Measurements from ENCODE around the gene RNASEH2B. TPM values are rescaled to one million over a fixed set of nuclear protein-coding genes. Genes with fewer than 3 reads are reported as not detected.

The RNASEH2B gene
- total RNA-seq, 1 donor from 2014 or later: 20.0 TPM

GRCh38 chr13:50955241-50955640 lies 45.6 kb downstream of the RNASEH2B start:
- no peaks in the 10 kb centered on the region for H3K4me1 Mint-ChIP-seq (ENCODE audit: unreplicated experiment)
- no peaks in the 10 kb centered on the region for H3K27me3 Mint-ChIP-seq (ENCODE audit: unreplicated experiment)
- H3K27ac Mint-ChIP-seq (ENCODE audit: unreplicated experiment): no peak overlapping the region
- DNase-seq (ENCODE audit: extremely low spot score, unreplicated experiment): no peak
- H3K9me3 Mint-ChIP-seq (ENCODE audit: unreplicated experiment): no peaks in the 10 kb centered on the region
- H3K36me3 Mint-ChIP-seq (ENCODE audit: unreplicated experiment): peaks cover 16% of the 10 kb centered on the region
- no peak for TF ChIP-seq CTCF (IDR thresholded peaks at IDR 0.05)
- H3K4me3 Mint-ChIP-seq (ENCODE audit: unreplicated experiment): no peak overlapping the region

- no peak for TF ChIP-seq CTCF (IDR thresholded peaks at IDR 0.05)
- no peak for DNase-seq (ENCODE audit: extremely low spot score, unreplicated experiment)
- Mint-ChIP-seq H3K4me1 (ENCODE audit: unreplicated experiment) (no peaks in the 10 kb centered on the region), H3K9me3 (ENCODE audit: unreplicated experiment) (no peaks in the 10 kb centered on the region), H3K27ac (ENCODE audit: unreplicated experiment) (no peak overlapping the region), H3K36me3 (ENCODE audit: unreplicated experiment) (peaks cover 11% of the 10 kb centered on the region), H3K27me3 (ENCODE audit: unreplicated experiment) (no peaks in the 10 kb centered on the region), H3K4me3 (ENCODE audit: unreplicated experiment) (no peak overlapping the region)
Observed at GRCh38 chr13:50955798-50956197, 46.2 kb downstream of the RNASEH2B start.

GRCh38 chr13:50957620-50958019 lies 48.0 kb downstream of the RNASEH2B start:
- DNase-seq (ENCODE audit: extremely low spot score, unreplicated experiment): no peak
- no peaks in the 10 kb centered on the region for H3K4me1 Mint-ChIP-seq (ENCODE audit: unreplicated experiment)
- no peak overlapping the region for H3K4me3 Mint-ChIP-seq (ENCODE audit: unreplicated experiment)
- H3K27me3 Mint-ChIP-seq (ENCODE audit: unreplicated experiment): no peaks in the 10 kb centered on the region
- peaks cover 19% of the 10 kb centered on the region for H3K36me3 Mint-ChIP-seq (ENCODE audit: unreplicated experiment)
- no peak overlapping the region for H3K27ac Mint-ChIP-seq (ENCODE audit: unreplicated experiment)
- no peak for TF ChIP-seq CTCF (IDR thresholded peaks at IDR 0.05)
- peaks cover 3% of the 10 kb centered on the region for H3K9me3 Mint-ChIP-seq (ENCODE audit: unreplicated experiment)

- no peak overlapping the region for H3K4me3 Mint-ChIP-seq (ENCODE audit: unreplicated experiment)
- H3K4me1 Mint-ChIP-seq (ENCODE audit: unreplicated experiment): no peaks in the 10 kb centered on the region
- H3K27ac Mint-ChIP-seq (ENCODE audit: unreplicated experiment): no peak overlapping the region
Observed at GRCh38 chr13:50969691-50970090, 60.1 kb downstream of the RNASEH2B start.

GRCh38 chr13:50970956-50971355 lies 61.4 kb downstream of the RNASEH2B start:
- H3K4me3 Mint-ChIP-seq (ENCODE audit: unreplicated experiment): no peak overlapping the region
- H3K27me3 Mint-ChIP-seq (ENCODE audit: unreplicated experiment): no peaks in the 10 kb centered on the region
- no peaks in the 10 kb centered on the region for H3K9me3 Mint-ChIP-seq (ENCODE audit: unreplicated experiment)
- DNase-seq (ENCODE audit: extremely low spot score, unreplicated experiment): no peak
- no peak for TF ChIP-seq CTCF (IDR thresholded peaks at IDR 0.05)
- no peak overlapping the region for H3K27ac Mint-ChIP-seq (ENCODE audit: unreplicated experiment)
- no peaks in the 10 kb centered on the region for H3K4me1 Mint-ChIP-seq (ENCODE audit: unreplicated experiment)
- peaks cover 13% of the 10 kb centered on the region for H3K36me3 Mint-ChIP-seq (ENCODE audit: unreplicated experiment)

More at GRCh38 chr13:50969691-50970090, 60.1 kb downstream of the RNASEH2B start:
- no peak for TF ChIP-seq CTCF (IDR thresholded peaks at IDR 0.05)
- H3K27me3 Mint-ChIP-seq (ENCODE audit: unreplicated experiment): no peaks in the 10 kb centered on the region
- no peaks in the 10 kb centered on the region for H3K9me3 Mint-ChIP-seq (ENCODE audit: unreplicated experiment)
- peaks cover 13% of the 10 kb centered on the region for H3K36me3 Mint-ChIP-seq (ENCODE audit: unreplicated experiment)
- DNase-seq (ENCODE audit: extremely low spot score, unreplicated experiment): no peak
